Transverse colon (tissue), 4 donors: Measurements from ENCODE around the gene DHRS7. TPM values are rescaled to one million over a fixed set of nuclear protein-coding genes. Genes with fewer than 3 reads are reported as not detected.
A peak's percentile ranks its signal among the peaks of the same experiment; 100 is the strongest.

Experiments used
- DNase-seq: peaks from one replicate; pipeline ENCODE4 v3.0.0-alpha.2; 2019
- H3K27ac ChIP-seq, 4 donors: fragments of 200-600 bp; sonication (generic); 2 replicates each; pipeline ENCODE4 v1.5.1; 2016 to 2018; ENCODE audit warnings: inconsistent platforms in 4 of 4
- H3K27me3 ChIP-seq: fragments of 200-600 bp; sonication (generic); 2 replicates; pipeline ENCODE4 v1.5.1; 2017; ENCODE audit warnings: inconsistent platforms
- H3K36me3 ChIP-seq, 4 donors: fragments of 200-600 bp; sonication (generic); 2 replicates each; pipeline ENCODE4 v1.5.1; 2017 to 2019; ENCODE audit warnings: inconsistent platforms in 4 of 4
- H3K4me1 ChIP-seq, 4 donors: fragments of 200-600 bp; sonication (generic); 2 replicates each; pipeline ENCODE4 v1.5.1; 2017 to 2020; ENCODE audit warnings: inconsistent platforms in 4 of 4
- H3K4me3 ChIP-seq, 4 donors: fragments of 200-600 bp; sonication (generic); 1 replicate in 1 of 4; 2 replicates in 3 of 4; pipeline versions ENCODE4 v1.5.1 to v1.6.1; 2017 to 2019; ENCODE audit warnings: inconsistent platforms in 4 of 4
- H3K9me3 ChIP-seq, 2 donors: fragments of 200-600 bp; sonication (generic); 2 replicates each; pipeline ENCODE4 v1.5.1; 2017 to 2019; ENCODE audit warnings: inconsistent platforms in 2 of 2
- EP300 ChIP-seq: sonication (generic); formaldehyde crosslinking; IDR thresholded peaks from one replicate; pipeline ENCODE4 v1.6.1; 2017; ENCODE audit warnings: antibody characterized with exemption, low read depth
- POLR2A ChIP-seq: fragments of 450-650 bp; IDR thresholded peaks from one replicate; pipeline ENCODE4 v1.6.1; 2016; ENCODE audit warnings: antibody characterized with exemption, mild to moderate bottlenecking, moderate library complexity
- POLR2AphosphoS5 ChIP-seq, 3 donors: sonication (generic); formaldehyde crosslinking; IDR thresholded peaks; one replicate each; pipeline ENCODE4 v1.6.1; 2016; ENCODE audit warnings: antibody characterized with exemption in 3 of 3
- WGBS, 2 donors: methylation state at CpG; one replicate each; pipeline ENCODE4 v1.1.5; 2018; ENCODE audit warnings: low coverage in 1 of 2; 5-methylcytosine and 5-hydroxymethylcytosine counted together
- in situ Hi-C, 4 donors: fragments of 200-750 bp; cut with MboI; loops; one replicate each; pipeline versions ENCODE4 v1.15.0 to v1.15.1; 2017; ENCODE audit warnings: low sequenced_read_pairs in 3 of 4, low pct_ligation_motif_present in 1 of 4, low pct_unique_long_range_greater_than_20kb in 1 of 4
- intact Hi-C: fragments of 100-400 bp; cut with DNase I; formaldehyde crosslinking; loops from one replicate; pipeline ENCODE4 v1.15.1; 2023; ENCODE audit warnings: low total_unique reads
- total RNA-seq, 4 donors: library from RNA; depleted of rRNA; stranded (reverse); fragments of >200 nt; gene quantifications; one replicate each; pipeline ENCODE4 v1.1.0, GENCODE V29; 2016
- TF ChIP-seq, protein P1 (sequence below), 5 experiments: fragments of 200-600 bp in 3 of 5; fragments of 450-650 bp in 2 of 5; sonication (generic) in 3 of 5; IDR thresholded peaks; 1 replicate in 2 of 5; 2 replicates in 3 of 5; pipeline ENCODE4 v1.5.1; 2016 to 2017; ENCODE audit warnings: antibody characterized with exemption in 5 of 5, inconsistent platforms in 3 of 5, mild to moderate bottlenecking in 2 of 5, moderate library complexity in 1 of 5

The DHRS7 gene
- total RNA-seq, 4 donors from 2014 or later = 22.4 to 154 (median 82.8) TPM

DNA sequence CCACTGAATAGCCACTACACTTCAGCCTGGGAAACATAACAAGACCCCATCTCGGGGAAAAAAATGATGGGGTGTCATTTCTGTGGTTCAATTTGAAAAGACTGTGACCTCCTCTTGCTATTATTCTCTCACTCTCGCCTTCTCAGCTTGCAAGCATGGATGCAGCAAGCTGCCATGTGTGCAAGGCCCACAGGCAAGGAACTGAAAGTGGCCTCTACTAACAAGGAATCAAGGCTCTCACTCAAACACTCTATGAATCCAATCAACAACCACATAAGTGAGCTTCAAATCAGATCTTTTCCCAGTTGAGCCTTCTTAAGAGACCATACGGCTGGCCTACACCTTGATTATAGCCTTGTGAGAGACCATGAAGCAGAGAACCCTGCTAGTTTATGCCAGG lies 17.9 kb upstream of the DHRS7 start:
- H3K9me3 ChIP-seq = no peaks in the 10 kb centered on the region
- no peak for TF ChIP-seq EP300
- no peak for TF ChIP-seq POLR2A
- no peak for TF ChIP-seq POLR2AphosphoS5 (IDR thresholded peaks at IDR 0.05)
- TF ChIP-seq, protein P1, sequence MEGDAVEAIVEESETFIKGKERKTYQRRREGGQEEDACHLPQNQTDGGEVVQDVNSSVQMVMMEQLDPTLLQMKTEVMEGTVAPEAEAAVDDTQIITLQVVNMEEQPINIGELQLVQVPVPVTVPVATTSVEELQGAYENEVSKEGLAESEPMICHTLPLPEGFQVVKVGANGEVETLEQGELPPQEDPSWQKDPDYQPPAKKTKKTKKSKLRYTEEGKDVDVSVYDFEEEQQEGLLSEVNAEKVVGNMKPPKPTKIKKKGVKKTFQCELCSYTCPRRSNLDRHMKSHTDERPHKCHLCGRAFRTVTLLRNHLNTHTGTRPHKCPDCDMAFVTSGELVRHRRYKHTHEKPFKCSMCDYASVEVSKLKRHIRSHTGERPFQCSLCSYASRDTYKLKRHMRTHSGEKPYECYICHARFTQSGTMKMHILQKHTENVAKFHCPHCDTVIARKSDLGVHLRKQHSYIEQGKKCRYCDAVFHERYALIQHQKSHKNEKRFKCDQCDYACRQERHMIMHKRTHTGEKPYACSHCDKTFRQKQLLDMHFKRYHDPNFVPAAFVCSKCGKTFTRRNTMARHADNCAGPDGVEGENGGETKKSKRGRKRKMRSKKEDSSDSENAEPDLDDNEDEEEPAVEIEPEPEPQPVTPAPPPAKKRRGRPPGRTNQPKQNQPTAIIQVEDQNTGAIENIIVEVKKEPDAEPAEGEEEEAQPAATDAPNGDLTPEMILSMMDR (IDR thresholded peaks at IDR 0.05) = no peak
- H3K27me3 ChIP-seq = no peaks in the 10 kb centered on the region
- H3K4me3 ChIP-seq = no peak overlapping the region
- peaks cover 0 to 5% (median 2%) of the 10 kb centered on the region in 4 donors for H3K4me1 ChIP-seq
- in situ Hi-C loops = loop anchor here (5.0 to 25.0 kb wide), 6 partner anchors 118 to 379 kb away; no protein-coding TSS in a partner anchor
- H3K27ac ChIP-seq = no peak overlapping the region
- no peaks in the 10 kb centered on the region for H3K36me3 ChIP-seq
- intact Hi-C loops = loop anchor here (10.0 kb wide), 1 partner anchor 118 kb away; no protein-coding TSS in a partner anchor
- DNase-seq = no peak
- 90 to 100% methylated on average over 2 to 3 of the region's 3 CpGs for WGBS, 2 donors

DNA sequence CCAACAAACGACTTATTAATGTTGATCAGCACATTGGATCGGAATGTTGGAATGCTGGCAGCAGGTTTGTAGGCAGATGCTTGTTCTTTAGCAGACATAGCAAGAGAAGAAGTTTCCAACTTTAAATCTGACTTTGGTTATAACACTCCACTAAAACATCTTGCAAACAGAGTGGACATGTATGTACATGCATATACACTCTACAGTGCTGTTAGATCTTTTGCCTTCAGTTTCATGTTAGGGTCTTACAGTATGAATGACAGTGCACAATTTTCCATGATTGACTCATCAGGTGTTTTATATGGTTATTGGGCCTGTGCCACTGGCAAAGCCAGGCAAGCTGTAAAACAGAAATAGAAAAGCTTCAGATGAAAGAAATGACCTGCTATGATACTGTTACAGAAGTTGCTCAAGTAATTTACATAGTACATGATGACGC lies 14.3 kb upstream of the DHRS7 start:
- Histone ChIP-seq H3K36me3 (no peaks in the 10 kb centered on the region), H3K9me3 (no peaks in the 10 kb centered on the region), H3K27ac (peak overlapping the region in 2 of 4 donors; percentile 22 to 27), H3K4me1 (peaks cover 0 to 5% (median 2%) of the 10 kb centered on the region in 4 donors), H3K27me3 (no peaks in the 10 kb centered on the region), H3K4me3 (no peak overlapping the region)
- intact Hi-C loops = no loop called here
- no peak for DNase-seq
- TF ChIP-seq, protein P1 (IDR thresholded peaks at IDR 0.05) = no peak
- TF ChIP-seq EP300 = no peak
- no peak for TF ChIP-seq POLR2AphosphoS5 (IDR thresholded peaks at IDR 0.05)
- TF ChIP-seq POLR2A = no peak
- in situ Hi-C loops = loop anchor here in 1 of 4 donors (25.0 kb wide), 1 partner anchor 383 kb away; no protein-coding TSS in a partner anchor
- 52 to 60% methylated on average over 3 of the region's 3 CpGs for WGBS, 2 donors

DNA sequence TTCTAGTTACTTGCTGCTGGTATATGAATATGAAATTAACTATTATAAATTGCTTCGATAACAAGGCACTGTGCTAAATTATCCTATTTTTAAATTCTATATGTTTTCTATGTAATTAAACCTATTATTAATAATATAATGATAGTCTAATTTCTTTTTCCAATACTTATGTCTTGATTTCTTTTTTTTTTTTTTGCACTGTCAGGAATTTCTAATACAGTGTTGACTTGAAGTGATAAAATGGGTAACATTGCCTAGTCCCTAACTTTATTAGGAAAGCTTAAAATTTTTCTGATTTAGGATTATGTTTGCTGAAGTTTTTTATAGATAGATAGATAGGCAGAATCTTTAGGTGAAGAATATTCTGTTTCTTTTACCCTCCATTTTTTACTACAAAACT lies 13.6 kb upstream of the DHRS7 start:
- Histone ChIP-seq H3K4me1 (peaks cover 0 to 3% (median 1%) of the 10 kb centered on the region in 4 donors), H3K27me3 (no peaks in the 10 kb centered on the region), H3K9me3 (no peaks in the 10 kb centered on the region), H3K36me3 (no peaks in the 10 kb centered on the region), H3K27ac (no peak overlapping the region), H3K4me3 (no peak overlapping the region)
- intact Hi-C loops = no loop called here
- in situ Hi-C loops = loop anchor here in 1 of 4 donors (25.0 kb wide), 1 partner anchor 383 kb away; no protein-coding TSS in a partner anchor
- DNase-seq = no peak
- 100% methylated on average over 1 of the region's 1 CpG for whole genome bisulfite sequencing, 2 donors
- TF ChIP-seq, protein P1 (IDR thresholded peaks at IDR 0.05) = no peak
- TF ChIP-seq POLR2A (no peak), EP300 (no peak), POLR2AphosphoS5 (IDR thresholded peaks at IDR 0.05) (no peak)

DNA sequence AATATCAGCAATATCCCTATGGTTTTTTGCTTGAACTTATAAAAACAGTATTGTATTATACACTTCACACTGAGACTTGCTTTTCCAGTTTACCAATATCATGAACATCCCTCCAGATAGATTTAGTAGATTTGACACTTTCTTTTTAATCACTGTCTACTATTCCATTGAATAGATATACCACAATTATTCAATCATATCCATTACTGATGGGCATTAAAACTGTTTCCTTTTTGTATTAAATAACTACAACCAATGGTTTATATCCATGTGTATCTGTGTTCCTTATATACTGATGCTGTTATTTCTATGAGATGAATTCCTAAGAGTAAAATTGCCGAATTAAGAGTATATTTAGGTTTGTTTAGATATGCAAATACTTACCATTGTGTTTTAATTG lies 13.0 kb upstream of the DHRS7 start:
- Histone ChIP-seq H3K4me3 (no peak overlapping the region), H3K27ac (no peak overlapping the region), H3K4me1 (no peaks in the 10 kb centered on the region), H3K36me3 (no peaks in the 10 kb centered on the region), H3K9me3 (no peaks in the 10 kb centered on the region), H3K27me3 (no peaks in the 10 kb centered on the region)
- in situ Hi-C loops (loop anchor here in 1 of 4 donors (25.0 kb wide), 1 partner anchor 384 kb away; no protein-coding TSS in a partner anchor), intact Hi-C loops (no loop called here)
- TF ChIP-seq POLR2A (no peak), EP300 (no peak), POLR2AphosphoS5 (IDR thresholded peaks at IDR 0.05) (no peak)
- TF ChIP-seq, protein P1 (IDR thresholded peaks at IDR 0.05) = no peak
- WGBS, 2 donors = 97 to 100% methylated on average over 1 of the region's 1 CpG
- DNase-seq = no peak
